ENCODE data around the gene DOK3. TPM values are rescaled to one million over a fixed set of nuclear protein-coding genes. Genes with fewer than 3 reads are reported as not detected.

The DOK3 gene
- total and polyA plus RNA-seq, 10 of the 15 experiments (the other 5 are each of a cell fraction or from before 2014, with no cell fraction given) = 6.6 to 107 (median 52.1) TPM

DNA sequence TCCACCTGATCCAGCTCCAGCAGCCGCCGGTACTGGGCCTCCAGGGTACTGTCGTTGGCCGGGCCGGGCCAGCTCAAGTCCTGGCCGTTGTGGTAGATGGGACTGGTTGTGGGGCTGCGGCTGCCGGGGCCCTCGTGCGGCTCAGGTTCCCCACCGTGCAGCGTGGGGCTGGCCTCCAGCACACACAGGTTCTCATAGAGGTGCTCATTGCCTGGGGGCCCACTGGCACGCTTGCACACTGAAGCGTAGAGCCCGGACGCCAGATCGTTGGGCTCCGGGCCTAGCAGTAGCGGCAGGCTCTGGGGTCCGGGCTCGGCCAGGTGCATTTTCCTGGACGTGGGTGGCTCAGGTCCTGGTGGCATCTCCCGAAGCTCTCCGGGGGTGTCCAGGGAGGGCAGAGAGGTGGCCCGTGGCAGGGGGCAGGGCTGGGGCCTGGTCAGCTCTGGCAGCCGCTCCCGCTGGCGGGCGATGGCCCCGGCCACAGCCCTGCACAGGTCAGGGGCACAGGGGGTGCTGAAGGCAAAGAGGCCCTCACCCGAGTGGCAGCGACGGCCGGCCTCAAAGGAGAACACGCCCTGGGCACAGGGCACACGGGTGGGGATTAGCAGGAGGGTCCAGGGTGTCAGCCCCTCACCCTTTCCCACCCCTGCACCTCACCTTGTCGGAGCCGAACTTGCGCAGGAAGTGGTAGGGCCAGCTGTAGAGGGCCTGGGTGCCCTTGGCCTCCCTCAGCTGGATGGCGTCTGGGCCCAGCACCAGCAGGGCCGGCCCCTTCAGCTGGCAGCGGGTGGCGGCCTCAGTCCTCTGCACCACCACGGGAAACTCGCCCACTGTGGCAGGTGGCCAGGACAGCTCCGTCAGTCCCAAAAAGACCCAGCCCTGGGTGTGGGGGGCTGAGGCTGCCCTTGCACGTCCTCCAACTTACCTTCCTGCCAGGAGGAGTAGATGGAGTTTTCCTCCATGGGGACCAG lies 5.3 kb downstream of the DOK3 start:
- in situ Hi-C loops (cut with MboI) (no loop called here), intact Hi-C loops (cut with micrococcal nuclease; ENCODE audit: unreplicated experiment) (loop anchor here (5.0 to 10.0 kb wide), 3 partner anchors 98 to 390 kb away; partner anchors contain the start of genes B4GALT7 and MXD3)
- RAD21 ChIA-PET (ENCODE audit: unreplicated experiment) = interaction anchor here (0.6 kb wide), 1 partner anchor 183 kb away, joined by 3 read pairs; no protein-coding TSS in a partner anchor
- Histone ChIP-seq H3K79me2 (ENCODE audit: control insufficient read depth, insufficient read depth, low read length) (peaks cover 24% of the 10 kb centered on the region), H3K9ac (ENCODE audit: control insufficient read depth, insufficient read depth, low read length) (no peak overlapping the region), H3K9me3 (replicated peaks; ENCODE audit: control insufficient read depth, insufficient read depth, low read length) (no peaks in the 10 kb centered on the region), H4K20me1 (ENCODE audit: control insufficient read depth, insufficient read depth) (no peaks in the 10 kb centered on the region), H3K4me3 (no peak overlapping the region), H3K27me3 (replicated peaks in 1 of 2; ENCODE audit: control insufficient read depth in 2 of 2, insufficient read depth in 2 of 2, low read length in 1 of 2) (no peaks in the 10 kb centered on the region), H2AFZ (ENCODE audit: control insufficient read depth, low read depth, low read length) (no peak overlapping the region), H3K4me1 (ENCODE audit: control insufficient read depth, insufficient read depth, low read length) (peaks cover 43% of the 10 kb centered on the region), H3K36me3 (ENCODE audit: control insufficient read depth in 2 of 2, insufficient read depth in 2 of 2, low read length in 1 of 2) (peaks cover 7 to 19% of the 10 kb centered on the region in 2 experiments; a peak in 3 of 4 replicates), H3K4me2 (ENCODE audit: control insufficient read depth, insufficient read depth) (no peak overlapping the region), H3K27ac (ENCODE audit: control insufficient read depth, insufficient read depth) (no peak overlapping the region)
- SMC1A ChIA-PET (ENCODE audit: uncharacterized antibody, unreplicated experiment) = no interaction called here
- DNase-seq (ENCODE audit: low read depth, low spot score) (no peak), FAIRE-seq (no peak), ATAC-seq (no peak)
- TF ChIP-seq ZBED1 (IDR thresholded peaks at IDR 0.05; ENCODE audit: borderline replicate concordance) (no peak), CREB1 (IDR thresholded peaks at IDR 0.05; ENCODE audit: low read depth) (no peak), ZNF274 (IDR thresholded peaks at IDR 0.05; ENCODE audit: insufficient read depth, insufficient read length) (no peak), RELA (IDR thresholded peaks at IDR 0.05; ENCODE audit: borderline replicate concordance, partially characterized antibody) (no peak)
- TF ChIP-seq, protein P1, sequence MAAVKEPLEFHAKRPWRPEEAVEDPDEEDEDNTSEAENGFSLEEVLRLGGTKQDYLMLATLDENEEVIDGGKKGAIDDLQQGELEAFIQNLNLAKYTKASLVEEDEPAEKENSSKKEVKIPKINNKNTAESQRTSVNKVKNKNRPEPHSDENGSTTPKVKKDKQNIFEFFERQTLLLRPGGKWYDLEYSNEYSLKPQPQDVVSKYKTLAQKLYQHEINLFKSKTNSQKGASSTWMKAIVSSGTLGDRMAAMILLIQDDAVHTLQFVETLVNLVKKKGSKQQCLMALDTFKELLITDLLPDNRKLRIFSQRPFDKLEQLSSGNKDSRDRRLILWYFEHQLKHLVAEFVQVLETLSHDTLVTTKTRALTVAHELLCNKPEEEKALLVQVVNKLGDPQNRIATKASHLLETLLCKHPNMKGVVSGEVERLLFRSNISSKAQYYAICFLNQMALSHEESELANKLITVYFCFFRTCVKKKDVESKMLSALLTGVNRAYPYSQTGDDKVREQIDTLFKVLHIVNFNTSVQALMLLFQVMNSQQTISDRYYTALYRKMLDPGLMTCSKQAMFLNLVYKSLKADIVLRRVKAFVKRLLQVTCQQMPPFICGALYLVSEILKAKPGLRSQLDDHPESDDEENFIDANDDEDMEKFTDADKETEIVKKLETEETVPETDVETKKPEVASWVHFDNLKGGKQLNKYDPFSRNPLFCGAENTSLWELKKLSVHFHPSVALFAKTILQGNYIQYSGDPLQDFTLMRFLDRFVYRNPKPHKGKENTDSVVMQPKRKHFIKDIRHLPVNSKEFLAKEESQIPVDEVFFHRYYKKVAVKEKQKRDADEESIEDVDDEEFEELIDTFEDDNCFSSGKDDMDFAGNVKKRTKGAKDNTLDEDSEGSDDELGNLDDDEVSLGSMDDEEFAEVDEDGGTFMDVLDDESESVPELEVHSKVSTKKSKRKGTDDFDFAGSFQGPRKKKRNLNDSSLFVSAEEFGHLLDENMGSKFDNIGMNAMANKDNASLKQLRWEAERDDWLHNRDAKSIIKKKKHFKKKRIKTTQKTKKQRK (IDR thresholded peaks at IDR 0.05; ENCODE audit: low read depth, low read length) = no peak
- TF ChIP-seq, protein P2, sequence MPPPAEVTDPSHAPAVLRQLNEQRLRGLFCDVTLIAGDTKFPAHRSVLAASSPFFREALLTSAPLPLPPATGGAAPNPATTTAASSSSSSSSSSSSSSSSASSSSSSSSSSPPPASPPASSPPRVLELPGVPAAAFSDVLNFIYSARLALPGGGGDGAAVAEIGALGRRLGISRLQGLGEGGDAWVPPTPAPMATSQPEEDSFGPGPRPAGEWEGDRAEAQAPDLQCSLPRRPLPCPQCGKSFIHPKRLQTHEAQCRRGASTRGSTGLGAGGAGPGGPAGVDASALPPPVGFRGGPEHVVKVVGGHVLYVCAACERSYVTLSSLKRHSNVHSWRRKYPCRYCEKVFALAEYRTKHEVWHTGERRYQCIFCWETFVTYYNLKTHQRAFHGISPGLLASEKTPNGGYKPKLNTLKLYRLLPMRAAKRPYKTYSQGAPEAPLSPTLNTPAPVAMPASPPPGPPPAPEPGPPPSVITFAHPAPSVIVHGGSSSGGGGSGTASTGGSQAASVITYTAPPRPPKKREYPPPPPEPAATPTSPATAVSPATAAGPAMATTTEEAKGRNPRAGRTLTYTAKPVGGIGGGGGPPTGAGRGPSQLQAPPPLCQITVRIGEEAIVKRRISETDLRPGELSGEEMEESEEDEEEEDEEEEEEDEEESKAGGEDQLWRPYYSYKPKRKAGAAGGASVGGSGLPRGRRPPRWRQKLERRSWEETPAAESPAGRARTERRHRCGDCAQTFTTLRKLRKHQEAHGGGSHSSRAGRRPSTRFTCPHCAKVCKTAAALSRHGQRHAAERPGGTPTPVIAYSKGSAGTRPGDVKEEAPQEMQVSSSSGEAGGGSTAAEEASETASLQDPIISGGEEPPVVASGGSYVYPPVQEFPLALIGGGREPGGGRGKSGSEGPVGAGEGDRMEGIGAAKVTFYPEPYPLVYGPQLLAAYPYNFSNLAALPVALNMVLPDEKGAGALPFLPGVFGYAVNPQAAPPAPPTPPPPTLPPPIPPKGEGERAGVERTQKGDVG (CRISPR knock-in tag; IDR thresholded peaks at IDR 0.05) = no peak
- TF ChIP-seq, protein P3, sequence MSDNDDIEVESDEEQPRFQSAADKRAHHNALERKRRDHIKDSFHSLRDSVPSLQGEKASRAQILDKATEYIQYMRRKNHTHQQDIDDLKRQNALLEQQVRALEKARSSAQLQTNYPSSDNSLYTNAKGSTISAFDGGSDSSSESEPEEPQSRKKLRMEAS (IDR thresholded peaks at IDR 0.05; ENCODE audit: low read depth, low read length) = no peak
- POLR2A ChIA-PET = interaction anchor here (0.5 to 1.1 kb wide), 2 partner anchors 77 to 104 kb away, joined by 3 to 5 read pairs; no protein-coding TSS in a partner anchor
- BruUV-seq (replicated peaks) = no TSS peak
- WGBS (ENCODE audit: insufficient coverage, insufficient replicate concordance, low lambda C conversion rate, missing lambda C conversion rate) = 93% methylated on average over 44 of the region's 47 CpGs
- CTCF ChIA-PET = interaction anchor here (1.5 kb wide), 1 partner anchor 195 kb away, joined by 6 read pairs; no protein-coding TSS in a partner anchor

Data from GM12878 (cell line).